IPS-NIHi7 (cell line): ENCODE measurements around the gene IGSF10.
"Not testable (repeated sequence)": the region's sequence is repeated elsewhere in the genome, so short reads cannot be mapped to it uniquely, and the experiment has no call there.

Source experiments
- DNase-seq: peaks from one replicate; pipeline ENCODE4 v3.0.0; 2012; ENCODE audit warnings: mixed read lengths; ENCODE audit errors: extremely low spot score

The IGSF10 gene, protein sequence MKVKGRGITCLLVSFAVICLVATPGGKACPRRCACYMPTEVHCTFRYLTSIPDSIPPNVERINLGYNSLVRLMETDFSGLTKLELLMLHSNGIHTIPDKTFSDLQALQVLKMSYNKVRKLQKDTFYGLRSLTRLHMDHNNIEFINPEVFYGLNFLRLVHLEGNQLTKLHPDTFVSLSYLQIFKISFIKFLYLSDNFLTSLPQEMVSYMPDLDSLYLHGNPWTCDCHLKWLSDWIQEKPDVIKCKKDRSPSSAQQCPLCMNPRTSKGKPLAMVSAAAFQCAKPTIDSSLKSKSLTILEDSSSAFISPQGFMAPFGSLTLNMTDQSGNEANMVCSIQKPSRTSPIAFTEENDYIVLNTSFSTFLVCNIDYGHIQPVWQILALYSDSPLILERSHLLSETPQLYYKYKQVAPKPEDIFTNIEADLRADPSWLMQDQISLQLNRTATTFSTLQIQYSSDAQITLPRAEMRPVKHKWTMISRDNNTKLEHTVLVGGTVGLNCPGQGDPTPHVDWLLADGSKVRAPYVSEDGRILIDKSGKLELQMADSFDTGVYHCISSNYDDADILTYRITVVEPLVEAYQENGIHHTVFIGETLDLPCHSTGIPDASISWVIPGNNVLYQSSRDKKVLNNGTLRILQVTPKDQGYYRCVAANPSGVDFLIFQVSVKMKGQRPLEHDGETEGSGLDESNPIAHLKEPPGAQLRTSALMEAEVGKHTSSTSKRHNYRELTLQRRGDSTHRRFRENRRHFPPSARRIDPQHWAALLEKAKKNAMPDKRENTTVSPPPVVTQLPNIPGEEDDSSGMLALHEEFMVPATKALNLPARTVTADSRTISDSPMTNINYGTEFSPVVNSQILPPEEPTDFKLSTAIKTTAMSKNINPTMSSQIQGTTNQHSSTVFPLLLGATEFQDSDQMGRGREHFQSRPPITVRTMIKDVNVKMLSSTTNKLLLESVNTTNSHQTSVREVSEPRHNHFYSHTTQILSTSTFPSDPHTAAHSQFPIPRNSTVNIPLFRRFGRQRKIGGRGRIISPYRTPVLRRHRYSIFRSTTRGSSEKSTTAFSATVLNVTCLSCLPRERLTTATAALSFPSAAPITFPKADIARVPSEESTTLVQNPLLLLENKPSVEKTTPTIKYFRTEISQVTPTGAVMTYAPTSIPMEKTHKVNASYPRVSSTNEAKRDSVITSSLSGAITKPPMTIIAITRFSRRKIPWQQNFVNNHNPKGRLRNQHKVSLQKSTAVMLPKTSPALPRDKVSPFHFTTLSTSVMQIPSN (N-terminal part only)

GRCh38 chr3:151460774-151461450 lies at the start of gene IGSF10:
IGSF10 (minus strand) TSS chr3:151461061; CDS start chr3:151458709, 2,352 bp downstream.
- DNase-seq: peak; percentile 75

DNA sequence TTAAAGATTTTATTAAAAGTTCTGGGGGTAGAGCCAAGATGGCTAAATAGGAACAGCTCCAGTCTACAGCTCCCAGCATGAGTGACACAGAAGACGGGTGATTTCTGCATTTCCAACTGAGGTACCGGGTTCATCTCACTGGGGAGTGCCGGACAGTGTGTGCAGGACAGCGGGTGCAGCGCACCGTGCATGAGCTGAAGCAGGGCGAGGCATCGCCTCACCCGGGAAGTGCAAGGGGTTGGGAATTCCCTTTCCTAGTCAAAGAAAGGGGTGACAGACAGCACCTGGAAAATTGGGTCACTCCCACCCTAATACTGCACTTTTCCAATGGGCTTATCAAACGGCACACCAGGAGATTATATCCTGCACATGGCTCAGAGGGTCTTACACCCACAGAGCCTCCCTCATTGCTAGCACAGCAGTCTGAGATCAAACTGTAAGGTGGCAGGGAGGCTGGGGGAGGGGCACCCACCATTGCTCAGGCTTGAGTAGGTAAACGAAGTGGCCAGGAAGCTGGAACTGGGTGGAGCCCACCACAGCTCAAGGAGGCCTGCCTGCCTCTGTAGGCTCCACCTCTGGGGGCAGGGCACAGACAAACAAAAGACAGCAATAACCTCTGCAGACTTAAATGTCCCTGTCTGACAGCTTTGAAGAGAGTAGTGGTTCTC lies 48.7 kb upstream of the IGSF10 start:
- not testable (repeated sequence) for DNase-seq

DNA sequence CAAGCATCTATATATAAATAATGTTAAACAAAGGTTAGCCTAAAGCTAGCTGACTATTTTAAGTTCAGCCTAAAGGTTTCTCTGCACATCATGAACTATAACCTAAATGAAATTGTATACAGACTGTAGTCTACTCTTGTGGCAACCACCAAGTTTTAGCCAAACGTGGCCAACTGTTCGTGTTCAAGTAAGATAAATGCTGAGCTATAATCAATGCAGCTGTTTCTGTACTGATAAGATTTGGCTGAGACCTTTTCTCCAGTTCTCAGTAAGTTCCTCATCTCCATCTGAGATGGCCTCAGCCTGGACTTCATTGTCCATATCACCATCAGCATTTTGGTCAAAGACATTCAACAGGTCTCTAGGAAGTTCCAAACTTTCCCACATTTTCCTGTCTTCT lies 43.7 kb upstream of the IGSF10 start:
- no peak for DNase-seq

- DNase-seq: no peak
Observed at GRCh38 chr3:151503074-151503473, 42.2 kb upstream of the IGSF10 start.

DNA sequence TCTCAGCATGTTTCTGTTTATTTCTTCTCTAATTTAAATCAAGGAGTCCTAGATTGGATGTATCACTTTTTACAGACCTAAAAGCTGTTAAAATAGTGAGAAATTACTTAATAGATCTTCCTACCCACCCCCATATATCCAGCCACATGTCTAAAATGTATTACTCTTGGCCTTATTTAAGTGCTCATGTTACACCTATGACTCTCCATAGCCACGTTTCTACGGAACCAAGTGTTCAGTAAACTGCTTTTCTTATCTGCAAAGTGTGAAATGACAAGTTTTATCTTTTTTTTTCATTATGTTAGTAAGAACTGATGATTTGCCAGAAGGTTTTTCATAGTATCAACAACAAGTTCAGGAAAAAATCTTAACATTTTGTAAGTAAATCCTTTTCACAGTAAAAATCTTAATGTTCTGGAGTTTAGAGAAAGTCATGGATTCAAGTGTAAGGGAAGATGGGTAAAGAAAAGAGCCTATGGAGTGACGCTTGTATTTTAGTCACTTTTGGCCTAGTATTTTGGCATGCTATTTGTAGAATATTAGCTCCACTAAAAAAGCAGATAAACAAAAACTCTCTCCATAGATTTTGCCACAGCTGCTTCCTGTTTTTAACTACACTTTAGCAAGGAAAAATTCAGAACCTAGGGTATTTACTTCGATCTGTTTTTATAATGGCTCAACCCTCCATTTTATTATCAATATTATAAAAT lies 41.2 kb upstream of the IGSF10 start:
- no peak for DNase-seq

DNA sequence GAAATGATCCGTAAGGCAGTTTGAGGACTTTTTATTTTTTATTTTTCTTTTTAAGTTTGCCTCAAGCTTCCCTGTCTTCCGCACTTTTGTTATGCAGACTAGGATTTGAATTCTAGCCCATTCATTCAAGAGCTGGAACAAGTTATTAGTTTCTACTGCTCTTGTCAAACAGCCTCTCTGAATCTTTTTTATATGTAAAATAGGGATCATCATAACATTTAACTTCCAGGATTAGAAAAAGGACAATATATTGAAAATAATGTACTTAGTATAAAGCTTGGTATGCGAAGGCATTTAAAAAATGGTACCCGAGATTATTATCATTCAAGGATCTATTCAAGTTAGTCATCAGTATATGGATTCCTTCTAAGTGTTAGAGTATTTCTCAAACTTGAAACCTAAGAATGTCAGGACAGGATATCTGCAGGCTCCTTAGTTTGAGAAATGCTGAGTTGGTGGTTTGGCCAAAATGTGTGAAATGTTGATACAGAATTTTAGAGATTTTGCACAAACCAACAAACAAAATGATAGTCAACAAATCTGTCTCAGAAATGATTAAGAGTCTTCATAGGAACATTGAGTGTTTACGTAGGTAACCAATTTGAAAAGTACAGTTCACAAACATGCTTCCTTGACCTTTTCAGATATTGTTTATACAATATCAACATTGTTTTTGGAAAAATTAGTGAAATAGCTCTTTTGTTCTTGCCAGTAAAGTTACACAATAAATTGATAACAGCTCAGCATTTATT lies 40.5 kb upstream of the IGSF10 start:
- no peak for DNase-seq

GRCh38 chr3:151499168-151499567 lies 38.3 kb upstream of the IGSF10 start:
- no peak for DNase-seq

- no peak for DNase-seq
Observed at GRCh38 chr3:151491525-151491924, 30.7 kb upstream of the IGSF10 start.

- not testable (repeated sequence) for DNase-seq
Observed at GRCh38 chr3:151487833-151488232, 27.0 kb upstream of the IGSF10 start.

DNA sequence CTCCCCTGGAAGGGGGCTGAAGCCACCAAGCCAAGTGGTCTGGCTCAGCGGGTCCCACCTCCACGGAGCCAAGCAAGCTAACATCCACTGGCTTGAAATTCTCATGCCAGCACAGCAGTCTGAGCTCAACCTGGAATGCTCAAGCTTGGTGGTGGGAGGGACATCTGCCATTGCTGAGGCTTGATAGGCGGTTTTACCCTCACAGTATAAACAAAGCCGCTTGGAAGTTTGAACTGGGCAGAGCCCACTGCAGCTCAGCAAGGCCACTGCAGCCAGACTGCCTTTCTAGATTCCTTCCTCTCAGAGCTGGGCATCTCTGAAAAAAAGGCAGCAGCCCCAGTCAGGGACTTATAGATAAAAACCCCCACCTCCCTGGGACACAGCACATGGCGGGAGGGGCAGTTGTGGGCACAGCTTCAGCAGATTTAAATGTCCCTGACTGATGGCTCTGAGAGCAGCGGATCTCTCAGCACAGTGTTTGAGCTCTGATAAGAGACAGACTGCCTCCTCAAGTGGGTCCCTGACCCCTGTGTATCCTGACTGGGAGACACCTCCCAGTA lies 23.2 kb upstream of the IGSF10 start:
- DNase-seq: no peak

GRCh38 chr3:151483488-151483887 lies 22.6 kb upstream of the IGSF10 start:
- no peak for DNase-seq

DNA sequence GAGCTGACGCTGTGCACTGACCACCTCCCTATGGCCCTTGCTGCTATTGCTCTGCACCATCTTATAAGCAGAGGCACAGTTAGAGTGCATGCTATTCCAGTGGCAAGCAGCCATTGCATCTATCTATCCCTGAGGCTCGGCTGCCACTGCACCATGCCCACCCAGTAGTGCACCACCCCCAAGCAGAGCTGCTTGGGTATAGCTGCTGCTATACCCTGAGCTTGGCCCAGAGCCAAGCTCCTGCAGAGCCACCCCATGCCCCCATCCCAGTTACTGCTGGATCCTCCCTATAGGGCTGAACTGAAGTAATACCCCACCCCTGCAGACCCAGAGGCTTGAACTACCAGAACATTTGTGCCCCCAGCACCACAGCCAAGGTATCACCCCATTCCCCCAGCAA lies 19.6 kb upstream of the IGSF10 start:
- no peak for DNase-seq

DNA sequence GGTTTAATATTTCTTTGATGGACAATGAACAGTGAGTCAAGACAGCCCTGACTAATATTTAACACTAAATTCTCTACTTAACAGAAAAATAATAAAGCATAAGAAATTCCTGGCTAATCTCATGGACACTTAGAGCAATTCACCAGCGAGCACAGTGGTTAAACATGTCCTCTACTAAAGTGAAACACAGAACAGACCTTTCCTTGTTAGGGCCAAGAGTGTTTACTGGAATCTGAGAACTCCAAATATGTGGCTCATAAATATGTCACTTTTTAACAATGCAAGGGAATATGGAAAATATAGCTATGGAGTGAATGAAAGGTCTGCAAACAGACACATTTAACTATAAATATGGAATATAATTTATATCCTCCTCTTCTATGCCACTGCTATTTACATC lies 18.6 kb upstream of the IGSF10 start:
- no peak for DNase-seq

- DNase-seq: no peak
Observed at GRCh38 chr3:151478335-151478697, 17.5 kb upstream of the IGSF10 start.

DNA sequence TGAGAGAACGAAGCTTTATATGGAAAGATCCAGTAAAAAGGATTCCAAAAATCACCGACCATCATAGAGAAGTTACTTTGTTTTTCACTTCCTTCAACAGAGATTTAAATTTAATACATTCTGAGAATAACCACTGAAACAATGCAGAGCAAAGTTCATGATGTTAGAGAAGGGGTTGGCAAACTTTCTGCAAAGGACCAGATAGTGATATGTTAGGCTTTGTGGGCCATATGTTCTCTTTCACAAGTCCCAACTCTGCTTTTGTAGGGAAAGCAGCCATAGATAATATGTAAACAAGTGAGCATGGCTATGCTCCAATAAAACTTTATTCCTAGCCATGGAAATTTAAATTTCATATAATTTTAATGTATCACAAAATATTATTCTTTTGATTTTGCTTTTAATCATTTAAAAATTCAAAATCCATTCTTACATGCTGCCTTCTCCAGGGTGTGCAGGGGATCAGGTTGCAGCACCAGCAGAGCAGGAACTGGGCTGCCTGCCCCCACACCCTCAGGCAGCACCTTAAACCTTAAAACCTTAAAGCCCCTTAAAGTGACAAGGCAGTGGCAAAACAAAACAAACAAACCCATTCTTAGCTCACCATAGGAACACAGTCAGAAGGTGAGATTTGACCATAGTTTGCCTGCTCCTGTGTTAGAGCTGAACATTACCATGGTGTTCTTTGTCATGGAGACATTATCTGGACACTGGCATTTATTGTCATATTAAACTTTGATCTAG lies 16.9 kb upstream of the IGSF10 start:
- DNase-seq: peak; percentile 23

DNA sequence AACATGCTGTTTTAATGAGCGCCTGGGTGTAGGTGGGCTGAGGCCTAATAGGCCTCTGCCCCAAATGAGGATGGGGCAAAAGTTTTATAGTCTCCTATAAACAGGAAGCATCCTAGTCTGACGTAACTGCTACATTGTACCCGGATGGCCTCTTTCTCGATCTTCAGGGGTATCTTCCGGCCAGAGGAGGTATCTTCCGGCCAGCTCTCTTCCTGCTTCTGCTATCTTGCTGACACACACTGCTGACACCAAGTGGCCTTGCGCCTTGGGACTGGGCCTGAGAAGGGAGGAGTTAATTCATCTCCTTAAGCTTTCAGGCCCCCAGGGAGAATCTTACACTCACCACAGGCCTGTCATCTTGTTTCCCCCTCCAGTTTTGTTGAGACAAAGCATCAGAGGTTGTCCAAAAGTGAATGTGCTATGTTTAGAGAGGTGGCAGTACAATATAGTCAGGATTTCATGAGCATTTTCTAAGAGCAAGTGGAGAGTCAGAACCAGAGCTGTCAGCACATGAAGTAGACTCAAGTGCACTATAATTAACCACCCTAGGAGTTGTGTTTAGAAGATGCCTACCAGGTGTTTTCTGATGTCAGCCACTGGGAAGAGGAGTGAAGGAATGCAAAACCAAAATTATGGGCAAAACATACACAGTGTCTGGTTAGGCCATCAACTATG lies 15.6 kb upstream of the IGSF10 start:
- no peak for DNase-seq

GRCh38 chr3:151468284-151468917 lies 7.5 kb upstream of the IGSF10 start:
- DNase-seq: peak; percentile 68
